ENCODE measurements around the gene CAMK2B. TPM values are rescaled to one million over a fixed set of nuclear protein-coding genes. Genes with fewer than 3 reads are reported as not detected.

The CAMK2B gene
- polyA plus RNA-seq, 3 donors: 0.13 TPM; not detected in 2

GRCh38 chr7:44272456-44272855, 52.9 kb downstream of the CAMK2B start:
- Histone ChIP-seq H4K20me1 (ENCODE audit: insufficient read depth, low read length) (no peaks in the 10 kb centered on the region), H3K4me3 (replicated peaks in 1 of 3; ENCODE audit: low read depth in 2 of 3, low read length in 3 of 3) (no peak overlapping the region), H3K4me1 (ENCODE audit: control insufficient read depth in 1 of 2, insufficient read depth in 2 of 2, low read length in 2 of 2) (no peaks in the 10 kb centered on the region), H3K4me2 (replicated peaks; ENCODE audit: extremely low read depth, low read length, poor library complexity, severe bottlenecking) (no peak overlapping the region), H3K27me3 (ENCODE audit: control insufficient read depth in 2 of 2, insufficient read depth in 2 of 2, low read length in 2 of 2) (no peaks in the 10 kb centered on the region), H3K36me3 (replicated peaks in 1 of 2; ENCODE audit: control insufficient read depth in 1 of 2, insufficient read depth in 2 of 2, low read length in 2 of 2) (no peaks in the 10 kb centered on the region), H3K27ac (ENCODE audit: low read depth in 1 of 2, low read length in 2 of 2) (no peak overlapping the region), H3K79me2 (ENCODE audit: insufficient read depth, low read length) (no peaks in the 10 kb centered on the region), H3K9me3 (replicated peaks in 1 of 2; ENCODE audit: control insufficient read depth in 1 of 2, insufficient read depth in 1 of 2, low read length in 2 of 2) (no peaks in the 10 kb centered on the region), H3K9ac (ENCODE audit: insufficient read depth, low read length, poor library complexity, severe bottlenecking) (no peak overlapping the region), H2AFZ (ENCODE audit: insufficient read depth, low read depth, low read length, poor library complexity, severe bottlenecking) (no peak overlapping the region)
- Mint-ChIP-seq H3K27ac (no peak overlapping the region), H3K9me3 (no peaks in the 10 kb centered on the region), H3K4me3 (no peak overlapping the region), H3K4me1 (no peaks in the 10 kb centered on the region), H3K36me3 (no peaks in the 10 kb centered on the region), H3K27me3 (ENCODE audit: low read depth in 3 of 3) (peaks cover 0 to 5% (median 4%) of the 10 kb centered on the region in 3 donors)
- WGBS (ENCODE audit: insufficient coverage): 96% methylated on average over 7 of the region's 7 CpGs
- TF ChIP-seq CTCF (IDR thresholded peaks at IDR 0.05): no peak
- intact Hi-C loops (cut with micrococcal nuclease): no loop called here
- no peak for DNase-seq

- no peaks in the 10 kb centered on the region for H3K4me1 ChIP-seq (ENCODE audit: control insufficient read depth in 1 of 2, insufficient read depth in 2 of 2, low read length in 2 of 2)
- no peak overlapping the region for H2AFZ ChIP-seq (ENCODE audit: insufficient read depth, low read depth, low read length, poor library complexity, severe bottlenecking)
- H3K9me3 ChIP-seq (replicated peaks in 1 of 2; ENCODE audit: control insufficient read depth in 1 of 2, insufficient read depth in 1 of 2, low read length in 2 of 2): no peaks in the 10 kb centered on the region
- no peaks in the 10 kb centered on the region for H3K36me3 ChIP-seq (replicated peaks in 1 of 2; ENCODE audit: control insufficient read depth in 1 of 2, insufficient read depth in 2 of 2, low read length in 2 of 2)
- no peak overlapping the region for H3K9ac ChIP-seq (ENCODE audit: insufficient read depth, low read length, poor library complexity, severe bottlenecking)
- Mint-ChIP-seq H3K4me3 (no peak overlapping the region), H3K4me1 (no peaks in the 10 kb centered on the region), H3K9me3 (no peaks in the 10 kb centered on the region), H3K36me3 (no peaks in the 10 kb centered on the region), H3K27me3 (ENCODE audit: low read depth in 3 of 3) (peaks cover 0 to 4% (median 0%) of the 10 kb centered on the region in 3 donors), H3K27ac (no peak overlapping the region)
- DNase-seq: no peak
- intact Hi-C loops (cut with micrococcal nuclease): no loop called here
- no peaks in the 10 kb centered on the region for H4K20me1 ChIP-seq (ENCODE audit: insufficient read depth, low read length)
- no peak overlapping the region for H3K4me2 ChIP-seq (replicated peaks; ENCODE audit: extremely low read depth, low read length, poor library complexity, severe bottlenecking)
- no peak overlapping the region for H3K27ac ChIP-seq (ENCODE audit: low read depth in 1 of 2, low read length in 2 of 2)
- H3K79me2 ChIP-seq (ENCODE audit: insufficient read depth, low read length): no peaks in the 10 kb centered on the region
- 83% methylated on average over 5 of the region's 7 CpGs for WGBS (ENCODE audit: insufficient coverage)
- no peak overlapping the region for H3K4me3 ChIP-seq (replicated peaks in 1 of 3; ENCODE audit: low read depth in 2 of 3, low read length in 3 of 3)
- no peaks in the 10 kb centered on the region for H3K27me3 ChIP-seq (ENCODE audit: control insufficient read depth in 2 of 2, insufficient read depth in 2 of 2, low read length in 2 of 2)
- no peak for TF ChIP-seq CTCF (IDR thresholded peaks at IDR 0.05)
Observed at GRCh38 chr7:44269943-44270493, 55.4 kb downstream of the CAMK2B start.

Measured in CD14-positive monocyte (primary cell).